A549 (cell line): Measurements from ENCODE around the gene CHST11. TPM values are rescaled to one million over a fixed set of nuclear protein-coding genes. Genes with fewer than 3 reads are reported as not detected.

ENCODE experiments used
- ATAC-seq, 2 experiments: fragments of 200-7000 bp in 1 of 2; fragments of >200 bp in 1 of 2; cut with Nextera tagmentation in 1 of 2; cut with Tn5 transposase in 1 of 2; 3 replicates each; pipeline versions ENCODE4 v1.8.0 to v1.9.1; 2018 to 2020; ENCODE audit warnings: mild to moderate bottlenecking in 1 of 2, moderate library complexity in 1 of 2
- CTCF ChIA-PET: fragments of 300-600 bp; sonication (Branson Sonifier 250); formaldehyde crosslinking; extraction: SDS; loops from one replicate; lab custom pipeline; 2021; ENCODE audit warnings: antibody characterized with exemption, inconsistent platforms; lab: Yijun Ruan, JAX
- POLR2A ChIA-PET: fragments of 350-600 bp; formaldehyde crosslinking; extraction: SDS; loops from one replicate; lab custom pipeline; 2021; ENCODE audit warnings: antibody characterized with exemption, inconsistent platforms; lab: Yijun Ruan, JAX
- DNase-seq, 2 experiments: peaks; one replicate each; pipeline versions ENCODE4 v3.0.0 to v3.0.0-alpha.2; 2011 to 2016; ENCODE audit warnings: low read depth in 1 of 2, low spot score in 1 of 2
- FAIRE-seq: peaks from 2 replicates; lab custom pipeline; 2011; peaks lifted over from hg19 to GRCh38; lab: Jason Lieb, UNC
- H3K27ac ChIP-seq, 2 experiments: fragments of >200 bp; sonication (Bioruptor Twin); formaldehyde crosslinking; 3 replicates each; pipeline ENCODE4 v1.5.1; 2016 to 2017
- H3K4me1 ChIP-seq: fragments of >200 bp; sonication (Bioruptor Twin); formaldehyde crosslinking; 3 replicates; pipeline ENCODE4 v1.6.1; 2016
- H3K4me2 ChIP-seq: fragments of >200 bp; sonication (Bioruptor Twin); formaldehyde crosslinking; 3 replicates; pipeline ENCODE4 v1.6.1; 2016
- H3K4me3 ChIP-seq: fragments of >200 bp; sonication (Bioruptor Twin); formaldehyde crosslinking; 3 replicates; pipeline ENCODE4 v1.5.1; 2016
- H3K9me3 ChIP-seq: fragments of >200 bp; sonication (Bioruptor Twin); formaldehyde crosslinking; 3 replicates; pipeline ENCODE4 v1.6.1; 2016
- BHLHE40 ChIP-seq: IDR thresholded peaks from 2 replicates; pipeline ENCODE4 v1.6.1; 2012; ENCODE audit warnings: low read depth, low read length, inconsistent platforms
- CBX2 ChIP-seq: fragments of 200-600 bp; sonication (generic); IDR thresholded peaks from 2 replicates; pipeline ENCODE4 v1.6.1; 2016; ENCODE audit warnings: low read depth, mild to moderate bottlenecking, borderline replicate concordance
- EHF ChIP-seq: fragments of 250-450 bp; sonication (Bioruptor Pico); IDR thresholded peaks from 2 replicates; pipeline ENCODE4 v1.5.0; 2020; ENCODE audit warnings: mild to moderate bottlenecking
- GATA3 ChIP-seq: IDR thresholded peaks from 2 replicates; pipeline ENCODE4 v1.6.1; 2012; ENCODE audit warnings: borderline replicate concordance
- HOXA7 ChIP-seq: fragments of 250-450 bp; sonication (Bioruptor Pico); IDR thresholded peaks from 2 replicates; pipeline ENCODE4 v1.5.0; 2020; ENCODE audit warnings: mild to moderate bottlenecking, moderate library complexity
- JUN ChIP-seq, 2 experiments: fragments of >200 bp; sonication (Bioruptor Twin); formaldehyde crosslinking; IDR thresholded peaks; 2 replicates in 1 of 2; 3 replicates in 1 of 2; pipeline ENCODE4 v1.6.1; 2016 to 2017
- KDM5A ChIP-seq: fragments of 200-600 bp; sonication (generic); IDR thresholded peaks from 2 replicates; pipeline ENCODE4 v1.6.1; 2016; ENCODE audit warnings: antibody characterized with exemption, mild to moderate bottlenecking
- MAFK ChIP-seq: fragments of 450-650 bp; IDR thresholded peaks from 2 replicates; pipeline ENCODE4 v1.6.1; 2014; ENCODE audit not compliant: partially characterized antibody
- MYC ChIP-seq: IDR thresholded peaks from 2 replicates; pipeline ENCODE4 v1.6.1; 2012; ENCODE audit warnings: mild to moderate bottlenecking, inconsistent platforms, low read length, improper control_type of control experiment, borderline replicate concordance
- NFE2L2 ChIP-seq: fragments of 150-350 bp; conservative IDR thresholded peaks from 2 replicates; pipeline ENCODE4 v1.6.1; 2014; ENCODE audit warnings: low read length
- POLR2A ChIP-seq: IDR thresholded peaks from 2 replicates; pipeline ENCODE4 v1.6.1; 2012; ENCODE audit warnings: mild to moderate bottlenecking, low read length
- POLR2AphosphoS2 ChIP-seq: conservative IDR thresholded peaks from 2 replicates; pipeline ENCODE4 v1.6.1; 2012; ENCODE audit warnings: low read length, improper control_type of control experiment, inconsistent platforms
- SMC3 ChIP-seq: fragments of >200 bp; sonication (Bioruptor Twin); formaldehyde crosslinking; IDR thresholded peaks from 3 replicates; pipeline ENCODE4 v1.6.1; 2018; ENCODE audit warnings: inconsistent platforms
- SREBF2 ChIP-seq: fragments of 450-650 bp; IDR thresholded peaks from 2 replicates; pipeline ENCODE4 v1.6.1; 2014; ENCODE audit warnings: mild to moderate bottlenecking, moderate library complexity
- TP53 ChIP-seq: fragments of 250-450 bp; sonication (Bioruptor Pico); IDR thresholded peaks from 2 replicates; pipeline ENCODE4 v1.5.0; 2021; ENCODE audit warnings: mild to moderate bottlenecking, moderate library complexity
- ZFP36 ChIP-seq: fragments of 450-650 bp; IDR thresholded peaks from 2 replicates; pipeline ENCODE4 v1.6.1; 2014; ENCODE audit warnings: borderline replicate concordance; ENCODE audit not compliant: partially characterized antibody
- ZNF302 ChIP-seq: fragments of 250-450 bp; sonication (Bioruptor Pico); IDR thresholded peaks from 2 replicates; pipeline ENCODE4 v1.9.0; 2021; ENCODE audit warnings: inconsistent platforms, mild to moderate bottlenecking, moderate library complexity
- ZSCAN20 ChIP-seq: fragments of 250-450 bp; sonication (Bioruptor Pico); IDR thresholded peaks from 2 replicates; pipeline ENCODE4 v1.8.0; 2022; ENCODE audit warnings: mild to moderate bottlenecking, moderate library complexity
- WGBS: methylation state at CpG from one replicate; pipeline ENCODE4 v1.1.6; 2017; ENCODE audit errors: missing lambda C conversion rate; 5-methylcytosine and 5-hydroxymethylcytosine counted together
- polyA plus RNA-seq, 4 experiments: library from polyadenylated mRNA; depleted of rRNA in 3 of 4; stranded (reverse); fragments of >200 nt; fragmentation: RNase III in 1 of 4; extraction: RNeasy Plus Mini Kit Qiagen cat#74134 plus additional on column Dnase treatment in 1 of 4; gene quantifications; 2 replicates in 3 of 4; 3 replicates in 1 of 4; pipeline ENCODE4 v1.2.3, GENCODE V29; 2011 to 2017
- TF ChIP-seq, protein P1 (sequence below): fragments of 250-450 bp; sonication (Bioruptor Pico); IDR thresholded peaks from 2 replicates; pipeline ENCODE4 v1.5.0; 2021; ENCODE audit warnings: mild to moderate bottlenecking, moderate library complexity, borderline replicate concordance
- TF ChIP-seq, protein P2 (sequence below): fragments of 200-600 bp; sonication (generic); IDR thresholded peaks from 2 replicates; pipeline ENCODE4 v1.6.1; 2016; ENCODE audit warnings: antibody characterized with exemption, mild to moderate bottlenecking, moderate library complexity
- TF ChIP-seq, protein P3 (sequence below): fragments of 150-350 bp; IDR thresholded peaks from 2 replicates; pipeline ENCODE4 v1.6.1; 2014; ENCODE audit warnings: low read depth, mild to moderate bottlenecking, low read length

The CHST11 gene
- polyA plus RNA-seq, 2 of the 4 experiments (the other 2 are of a cell fraction): 19.2 to 21.8 TPM

DNA sequence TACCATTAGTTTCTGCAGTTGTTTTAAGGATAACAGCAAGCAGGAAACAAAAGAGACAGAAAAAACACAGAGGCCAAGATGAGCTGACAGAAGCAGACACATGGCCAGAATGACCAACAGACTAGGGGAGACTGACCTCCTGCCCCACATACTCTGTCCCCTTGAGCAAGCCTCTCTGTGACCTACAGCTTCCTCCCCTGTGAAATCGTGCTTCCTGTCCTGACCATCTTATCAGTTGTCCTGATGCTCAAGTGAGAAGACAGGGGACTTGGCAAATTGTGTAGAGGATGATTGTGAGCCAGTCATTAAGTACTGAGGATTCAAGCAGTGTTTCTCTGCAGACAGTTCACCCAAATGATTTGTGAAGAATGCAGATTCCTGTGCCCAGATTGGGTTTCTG lies 272.3 kb downstream of the CHST11 start:
- ChIA-PET CTCF (interaction anchor here (1.0 kb wide), 1 partner anchor 347 kb away, joined by 4 read pairs; no protein-coding TSS in a partner anchor), POLR2A (no interaction called here)
- no peak for ATAC-seq
- no peak overlapping the region for H3K27ac ChIP-seq
- peaks cover 4% of the 10 kb centered on the region; the same call in 1 of the 3 replicates for H3K4me1 ChIP-seq
- H3K4me3 ChIP-seq: no peak overlapping the region
- FAIRE-seq: no peak
- 36% methylated on average over 1 of the region's 1 CpG for WGBS
- H3K4me2 ChIP-seq: no peak overlapping the region
- H3K9me3 ChIP-seq: no peaks in the 10 kb centered on the region
- TF ChIP-seq SREBF2 (no peak), TP53 (CRISPR knock-in tag) (no peak), EHF (CRISPR knock-in tag) (no peak), GATA3 (no peak), POLR2AphosphoS2 (no peak), HOXA7 (no peak), POLR2A (no peak), JUN (IDR thresholded peaks at IDR 0.05) (no peak), MYC (no peak), SMC3 (no peak), NFE2L2 (no peak), KDM5A (no peak), BHLHE40 (no peak), ZNF302 (CRISPR knock-in tag) (no peak), ZSCAN20 (CRISPR knock-in tag) (no peak), MAFK (no peak), CBX2 (no peak)
- TF ChIP-seq, protein P1, sequence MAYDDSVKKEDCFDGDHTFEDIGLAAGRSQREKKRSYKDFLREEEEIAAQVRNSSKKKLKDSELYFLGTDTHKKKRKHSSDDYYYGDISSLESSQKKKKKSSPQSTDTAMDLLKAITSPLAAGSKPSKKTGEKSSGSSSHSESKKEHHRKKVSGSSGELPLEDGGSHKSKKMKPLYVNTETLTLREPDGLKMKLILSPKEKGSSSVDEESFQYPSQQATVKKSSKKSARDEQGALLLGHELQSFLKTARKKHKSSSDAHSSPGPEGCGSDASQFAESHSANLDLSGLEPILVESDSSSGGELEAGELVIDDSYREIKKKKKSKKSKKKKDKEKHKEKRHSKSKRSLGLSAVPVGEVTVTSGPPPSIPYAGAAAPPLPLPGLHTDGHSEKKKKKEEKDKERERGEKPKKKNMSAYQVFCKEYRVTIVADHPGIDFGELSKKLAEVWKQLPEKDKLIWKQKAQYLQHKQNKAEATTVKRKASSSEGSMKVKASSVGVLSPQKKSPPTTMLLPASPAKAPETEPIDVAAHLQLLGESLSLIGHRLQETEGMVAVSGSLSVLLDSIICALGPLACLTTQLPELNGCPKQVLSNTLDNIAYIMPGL (CRISPR knock-in tag): no peak
- TF ChIP-seq, protein P2, sequence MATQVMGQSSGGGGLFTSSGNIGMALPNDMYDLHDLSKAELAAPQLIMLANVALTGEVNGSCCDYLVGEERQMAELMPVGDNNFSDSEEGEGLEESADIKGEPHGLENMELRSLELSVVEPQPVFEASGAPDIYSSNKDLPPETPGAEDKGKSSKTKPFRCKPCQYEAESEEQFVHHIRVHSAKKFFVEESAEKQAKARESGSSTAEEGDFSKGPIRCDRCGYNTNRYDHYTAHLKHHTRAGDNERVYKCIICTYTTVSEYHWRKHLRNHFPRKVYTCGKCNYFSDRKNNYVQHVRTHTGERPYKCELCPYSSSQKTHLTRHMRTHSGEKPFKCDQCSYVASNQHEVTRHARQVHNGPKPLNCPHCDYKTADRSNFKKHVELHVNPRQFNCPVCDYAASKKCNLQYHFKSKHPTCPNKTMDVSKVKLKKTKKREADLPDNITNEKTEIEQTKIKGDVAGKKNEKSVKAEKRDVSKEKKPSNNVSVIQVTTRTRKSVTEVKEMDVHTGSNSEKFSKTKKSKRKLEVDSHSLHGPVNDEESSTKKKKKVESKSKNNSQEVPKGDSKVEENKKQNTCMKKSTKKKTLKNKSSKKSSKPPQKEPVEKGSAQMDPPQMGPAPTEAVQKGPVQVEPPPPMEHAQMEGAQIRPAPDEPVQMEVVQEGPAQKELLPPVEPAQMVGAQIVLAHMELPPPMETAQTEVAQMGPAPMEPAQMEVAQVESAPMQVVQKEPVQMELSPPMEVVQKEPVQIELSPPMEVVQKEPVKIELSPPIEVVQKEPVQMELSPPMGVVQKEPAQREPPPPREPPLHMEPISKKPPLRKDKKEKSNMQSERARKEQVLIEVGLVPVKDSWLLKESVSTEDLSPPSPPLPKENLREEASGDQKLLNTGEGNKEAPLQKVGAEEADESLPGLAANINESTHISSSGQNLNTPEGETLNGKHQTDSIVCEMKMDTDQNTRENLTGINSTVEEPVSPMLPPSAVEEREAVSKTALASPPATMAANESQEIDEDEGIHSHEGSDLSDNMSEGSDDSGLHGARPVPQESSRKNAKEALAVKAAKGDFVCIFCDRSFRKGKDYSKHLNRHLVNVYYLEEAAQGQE: no peak
- TF ChIP-seq, protein P3, sequence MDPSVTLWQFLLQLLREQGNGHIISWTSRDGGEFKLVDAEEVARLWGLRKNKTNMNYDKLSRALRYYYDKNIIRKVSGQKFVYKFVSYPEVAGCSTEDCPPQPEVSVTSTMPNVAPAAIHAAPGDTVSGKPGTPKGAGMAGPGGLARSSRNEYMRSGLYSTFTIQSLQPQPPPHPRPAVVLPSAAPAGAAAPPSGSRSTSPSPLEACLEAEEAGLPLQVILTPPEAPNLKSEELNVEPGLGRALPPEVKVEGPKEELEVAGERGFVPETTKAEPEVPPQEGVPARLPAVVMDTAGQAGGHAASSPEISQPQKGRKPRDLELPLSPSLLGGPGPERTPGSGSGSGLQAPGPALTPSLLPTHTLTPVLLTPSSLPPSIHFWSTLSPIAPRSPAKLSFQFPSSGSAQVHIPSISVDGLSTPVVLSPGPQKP: no peak
- DNase-seq: no peak

DNA sequence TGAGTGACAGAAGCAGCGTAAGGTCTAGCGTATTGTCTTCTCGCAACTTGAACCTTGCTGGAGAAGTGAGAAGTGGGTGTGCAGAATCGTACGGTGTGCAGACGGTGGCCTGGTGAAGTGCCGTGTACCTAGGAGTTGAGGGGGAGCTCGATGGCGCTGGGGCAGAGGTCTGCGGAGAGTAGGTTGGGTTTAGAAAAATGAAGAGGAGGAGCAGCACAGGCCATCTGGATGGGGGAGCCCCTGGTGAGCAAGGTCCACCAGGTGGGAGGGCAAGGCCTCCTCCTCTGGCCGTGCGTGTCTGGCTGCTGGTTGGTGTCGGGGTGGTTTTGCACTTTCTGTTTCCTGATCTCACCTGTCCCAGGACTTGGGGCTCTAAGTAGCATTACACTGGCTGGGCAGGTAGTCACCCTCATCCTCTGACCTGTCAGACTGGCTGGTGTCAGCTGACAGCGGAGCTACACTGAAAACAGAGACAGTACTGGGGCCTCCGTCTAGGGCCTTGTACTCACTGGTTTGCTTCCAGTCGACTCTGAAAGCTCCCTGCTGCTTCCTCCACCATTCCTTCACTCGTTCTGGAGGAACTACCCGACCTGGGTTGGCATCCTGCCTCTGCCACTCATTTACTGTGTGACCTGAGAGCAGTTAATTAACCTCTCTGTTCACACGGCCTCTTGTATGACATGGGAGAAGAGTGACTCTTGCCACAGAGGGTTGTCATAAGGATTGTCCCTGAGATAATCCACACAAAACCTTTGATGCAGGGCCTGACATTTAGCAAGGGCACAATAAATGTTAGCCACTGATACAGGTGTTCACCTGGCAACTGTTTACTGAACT lies 273.1 kb downstream of the CHST11 start:
- Histone ChIP-seq H3K4me1 (peaks cover 11% of the 10 kb centered on the region; the same call in 1 of the 3 replicates), H3K4me3 (no peak overlapping the region), H3K4me2 (no peak overlapping the region), H3K27ac (no peak overlapping the region), H3K9me3 (no peaks in the 10 kb centered on the region)
- CTCF ChIA-PET: interaction anchor here (0.6 to 1.0 kb wide), 2 partner anchors 348 to 1117 kb away, joined by 3 to 4 read pairs; no protein-coding TSS in a partner anchor
- DNase-seq: no peak
- FAIRE-seq: no peak
- 81% methylated on average over 19 of the region's 19 CpGs for WGBS
- TF ChIP-seq ZFP36 (peak; percentile 35), ZNF302 (CRISPR knock-in tag) (no peak)
- POLR2A ChIA-PET: no interaction called here
- ATAC-seq: no peak
